Measurements from ENCODE around the gene C1orf185. TPM values are rescaled to one million over a fixed set of nuclear protein-coding genes. Genes with fewer than 3 reads are reported as not detected.
"Not testable (repeated sequence)": the region's sequence is repeated elsewhere in the genome, so short reads cannot be mapped to it uniquely, and the experiment has no call there.

Gene C1orf185
- polyA plus RNA-seq, 1 experiment, result not detected

DNA sequence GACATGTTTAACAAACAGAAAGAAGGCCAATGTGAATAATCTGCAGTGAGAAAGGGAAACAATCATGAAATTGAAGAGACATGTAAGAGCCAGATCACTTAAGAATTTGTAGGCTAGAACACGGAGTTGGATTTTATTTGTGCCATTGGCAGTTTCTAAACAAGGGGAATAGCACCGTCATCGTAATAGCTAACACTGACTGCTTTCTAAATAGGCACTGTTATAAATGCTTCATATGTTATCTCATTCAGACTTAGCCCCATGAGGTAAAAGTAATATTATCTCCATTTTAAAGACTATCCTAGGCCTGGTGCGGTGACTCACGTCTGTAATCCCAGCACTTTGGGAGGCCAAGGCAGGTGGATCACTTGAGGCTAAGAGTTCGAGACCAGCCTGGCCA is 12.1 kb downstream of the C1orf185 start:
- no peak overlapping the region for H3K27ac ChIP-seq (ENCODE audit: low read depth, low read length)
- TF ChIP-seq, protein P1, sequence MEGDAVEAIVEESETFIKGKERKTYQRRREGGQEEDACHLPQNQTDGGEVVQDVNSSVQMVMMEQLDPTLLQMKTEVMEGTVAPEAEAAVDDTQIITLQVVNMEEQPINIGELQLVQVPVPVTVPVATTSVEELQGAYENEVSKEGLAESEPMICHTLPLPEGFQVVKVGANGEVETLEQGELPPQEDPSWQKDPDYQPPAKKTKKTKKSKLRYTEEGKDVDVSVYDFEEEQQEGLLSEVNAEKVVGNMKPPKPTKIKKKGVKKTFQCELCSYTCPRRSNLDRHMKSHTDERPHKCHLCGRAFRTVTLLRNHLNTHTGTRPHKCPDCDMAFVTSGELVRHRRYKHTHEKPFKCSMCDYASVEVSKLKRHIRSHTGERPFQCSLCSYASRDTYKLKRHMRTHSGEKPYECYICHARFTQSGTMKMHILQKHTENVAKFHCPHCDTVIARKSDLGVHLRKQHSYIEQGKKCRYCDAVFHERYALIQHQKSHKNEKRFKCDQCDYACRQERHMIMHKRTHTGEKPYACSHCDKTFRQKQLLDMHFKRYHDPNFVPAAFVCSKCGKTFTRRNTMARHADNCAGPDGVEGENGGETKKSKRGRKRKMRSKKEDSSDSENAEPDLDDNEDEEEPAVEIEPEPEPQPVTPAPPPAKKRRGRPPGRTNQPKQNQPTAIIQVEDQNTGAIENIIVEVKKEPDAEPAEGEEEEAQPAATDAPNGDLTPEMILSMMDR (IDR thresholded peaks at IDR 0.05; ENCODE audit: low read depth, low read length), result no peak
- no peaks in the 10 kb centered on the region for H3K9me3 ChIP-seq (ENCODE audit: control insufficient read depth, insufficient read depth, low read length)
- H3K27me3 ChIP-seq (ENCODE audit: control insufficient read depth, insufficient read depth, low read length), result no peaks in the 10 kb centered on the region
- ChIA-PET CTCF (no interaction called here), POLR2A (no interaction called here)
- H3K4me3 ChIP-seq (ENCODE audit: low read depth, low read length), result no peak overlapping the region
- no peak for DNase-seq (ENCODE audit: low read depth, low spot score)

GRCh38 chr1:51115714-51116404 is 13.8 kb downstream of the C1orf185 start:
- Histone ChIP-seq H3K27me3 (ENCODE audit: control insufficient read depth, insufficient read depth, low read length) (no peaks in the 10 kb centered on the region), H3K27ac (ENCODE audit: low read depth, low read length) (no peak overlapping the region), H3K9me3 (ENCODE audit: control insufficient read depth, insufficient read depth, low read length) (no peaks in the 10 kb centered on the region), H3K4me3 (ENCODE audit: low read depth, low read length) (no peak overlapping the region)
- POLR2A ChIA-PET, result no interaction called here
- no peak for DNase-seq (ENCODE audit: low read depth, low spot score)
- CTCF ChIA-PET, result no interaction called here
- TF ChIP-seq, protein P1 (IDR thresholded peaks at IDR 0.05; ENCODE audit: low read depth, low read length), result no peak

DNA sequence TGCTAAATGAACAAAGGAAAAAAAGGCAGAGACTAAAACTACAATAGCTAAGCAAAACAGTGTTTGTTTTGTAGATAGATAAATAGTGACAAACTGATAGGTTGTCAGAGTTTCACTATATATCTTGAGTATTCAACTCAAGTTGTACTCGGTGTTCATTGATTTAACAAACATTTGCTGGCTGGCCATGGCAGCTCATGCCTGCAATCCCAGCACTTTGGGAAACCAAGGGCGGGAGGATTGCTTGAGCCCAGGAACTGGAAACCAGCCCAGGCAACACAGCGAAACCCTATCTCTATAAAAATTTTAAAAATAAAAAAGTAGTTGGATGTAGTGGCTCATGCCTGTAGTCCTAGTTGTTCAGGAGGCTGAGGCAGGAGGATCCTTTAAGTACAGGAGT is 17.3 kb downstream of the C1orf185 start:
- TF ChIP-seq, protein P1 (IDR thresholded peaks at IDR 0.05; ENCODE audit: low read depth, low read length), result no peak
- H3K9me3 ChIP-seq (ENCODE audit: control insufficient read depth, insufficient read depth, low read length), result no peaks in the 10 kb centered on the region
- H3K27ac ChIP-seq (ENCODE audit: low read depth, low read length), result no peak overlapping the region
- no peak overlapping the region for H3K4me3 ChIP-seq (ENCODE audit: low read depth, low read length)
- CTCF ChIA-PET, result no interaction called here
- POLR2A ChIA-PET, result no interaction called here
- no peak for DNase-seq (ENCODE audit: low read depth, low spot score)
- H3K27me3 ChIP-seq (ENCODE audit: control insufficient read depth, insufficient read depth, low read length), result no peaks in the 10 kb centered on the region

- TF ChIP-seq, protein P1 (IDR thresholded peaks at IDR 0.05; ENCODE audit: low read depth, low read length), result no peak
- ChIA-PET CTCF (no interaction called here), POLR2A (no interaction called here)
- Histone ChIP-seq H3K27me3 (ENCODE audit: control insufficient read depth, insufficient read depth, low read length) (peaks cover 2% of the 10 kb centered on the region), H3K9me3 (ENCODE audit: control insufficient read depth, insufficient read depth, low read length) (no peaks in the 10 kb centered on the region), H3K4me3 (ENCODE audit: low read depth, low read length) (no peak overlapping the region), H3K27ac (ENCODE audit: low read depth, low read length) (no peak overlapping the region)
- no peak for DNase-seq (ENCODE audit: low read depth, low spot score)
These were observed 18.6 kb downstream of the C1orf185 start for GRCh38 chr1:51120629-51121028.

DNA sequence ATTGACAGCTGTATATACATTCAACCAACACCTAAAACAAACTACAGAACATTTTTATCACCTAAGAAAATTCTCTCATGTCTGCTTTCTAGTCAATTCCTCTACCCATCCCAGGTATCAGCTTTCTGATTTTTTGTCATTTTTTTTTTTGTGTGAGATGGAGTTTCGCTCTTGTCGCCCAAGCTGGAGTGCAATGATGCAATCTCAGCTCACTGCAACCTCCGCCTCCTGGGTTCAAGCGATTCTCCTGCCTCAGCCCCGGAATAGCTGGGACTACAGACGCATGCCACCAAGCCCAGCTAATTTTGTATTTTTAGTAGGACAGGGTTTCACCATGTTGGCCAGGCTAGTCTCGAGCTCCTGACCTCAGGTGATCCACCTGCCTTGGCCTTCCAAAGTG is 25.1 kb downstream of the C1orf185 start:
- DNase-seq (ENCODE audit: low read depth, low spot score); H3K4me3 ChIP-seq (ENCODE audit: low read depth, low read length); H3K27me3 ChIP-seq (ENCODE audit: control insufficient read depth, insufficient read depth, low read length); H3K27ac ChIP-seq (ENCODE audit: low read depth, low read length); POLR2A ChIA-PET; H3K9me3 ChIP-seq (ENCODE audit: control insufficient read depth, insufficient read depth, low read length): not testable (repeated sequence)
- CTCF ChIA-PET, result interaction anchor here (0.5 to 0.6 kb wide), 2 partner anchors 62 to 157 kb away, joined by 3 to 4 read pairs; partner anchors contain the start of gene CDKN2C

Measured in AG04450 (cell line).